ENCODE results near the gene BRCA2. TPM values are rescaled to one million over a fixed set of nuclear protein-coding genes. Genes with fewer than 3 reads are reported as not detected.
A peak's percentile ranks its signal among the peaks of the same experiment; 100 is the strongest.

BRCA2 gene
- total and polyA plus RNA-seq, 9 of the 15 experiments (the other 6 are each of a cell fraction or from before 2014, with no cell fraction given), result 4.1 to 17.3 (median 5.8) TPM

- TF ChIP-seq ZNF318 (IDR thresholded peaks at IDR 0.05; ENCODE audit: borderline replicate concordance in 1 of 2, low read depth in 1 of 2) (peak in 1 of 2 experiments; percentile 90; a peak in 2 of 4 replicates), NR2C1 (IDR thresholded peaks at IDR 0.05) (no peak), NR2C1 (tag; IDR thresholded peaks at IDR 0.05) (no peak), FOXO4 (CRISPR knock-in tag; IDR thresholded peaks at IDR 0.05) (no peak), POLR3A (IDR thresholded peaks at IDR 0.05; ENCODE audit: borderline replicate concordance, extremely low read depth, insufficient read depth, insufficient read length) (no peak), ZNF184 (CRISPR knock-in tag; IDR thresholded peaks at IDR 0.05) (no peak), RFX7 (CRISPR knock-in tag; IDR thresholded peaks at IDR 0.05) (no peak), PTTG1 (tag; IDR thresholded peaks at IDR 0.05; ENCODE audit: low read depth) (no peak), MTA3 (IDR thresholded peaks at IDR 0.05; ENCODE audit: borderline replicate concordance) (no peak), RBM17 (IDR thresholded peaks at IDR 0.05; ENCODE audit: borderline replicate concordance, low read depth, low read length) (no peak), JUND (IDR thresholded peaks at IDR 0.05; ENCODE audit: borderline replicate concordance, low read depth, low read length) (peak; percentile 92), JUND (tag; IDR thresholded peaks at IDR 0.05; ENCODE audit: borderline replicate concordance, low read depth, low read length) (peak; percentile 88; the same call in 1 of the 3 replicates), NCOA4 (IDR thresholded peaks at IDR 0.05; ENCODE audit: partially characterized antibody) (no peak), E2F8 (IDR thresholded peaks at IDR 0.05; ENCODE audit: low read depth, partially characterized antibody) (peak; percentile 24)
These were observed at the start of gene BRCA2, which contains the start of gene ZAR1L (continued) for GRCh38 chr13:32315238-32316027.
